RWPE2 (cell line): ENCODE data around the gene SIRPA.

Experiments used
- ATAC-seq: fragments of 200-7000 bp; cut with Tn5 transposase; 3 replicates; pipeline ENCODE4 v1.9.1; 2021; ENCODE audit warnings: low read depth
- DNase-seq: peaks from one replicate; pipeline ENCODE4 v3.0.0-alpha.2; 2020; ENCODE audit warnings: low spot score
- H3K27ac ChIP-seq: fragments of 450-650 bp; 2 replicates; pipeline ENCODE4 v1.5.1; 2017; ENCODE audit warnings: mild to moderate bottlenecking; ENCODE audit not compliant: poor library complexity, severe bottlenecking
- H3K27me3 ChIP-seq: fragments of 250-450 bp; sonication (Bioruptor Pico); 2 replicates; pipeline ENCODE4 v1.5.1; 2021; ENCODE audit warnings: mild to moderate bottlenecking, moderate library complexity; ENCODE audit not compliant: insufficient read depth, poor library complexity, severe bottlenecking
- H3K36me3 ChIP-seq: fragments of 250-450 bp; sonication (Bioruptor Pico); 2 replicates; pipeline ENCODE4 v1.5.1; 2020; ENCODE audit warnings: low read depth, mild to moderate bottlenecking, moderate library complexity
- H3K4me1 ChIP-seq: fragments of 250-450 bp; sonication (Bioruptor Pico); 2 replicates; pipeline ENCODE4 v1.5.1; 2021; ENCODE audit warnings: mild to moderate bottlenecking, moderate library complexity; ENCODE audit not compliant: insufficient read depth, poor library complexity, severe bottlenecking
- H3K4me3 ChIP-seq: fragments of 250-450 bp; sonication (Bioruptor Pico); 2 replicates; pipeline ENCODE4 v1.5.1; 2021; ENCODE audit warnings: mild to moderate bottlenecking, moderate library complexity; ENCODE audit not compliant: severe bottlenecking
- H3K9me3 ChIP-seq: fragments of 250-450 bp; sonication (Bioruptor Pico); 2 replicates; pipeline ENCODE4 v1.5.1; 2021; ENCODE audit warnings: mild to moderate bottlenecking, moderate library complexity; ENCODE audit not compliant: severe bottlenecking
- CTCF ChIP-seq: fragments of 450-650 bp; IDR thresholded peaks from one replicate; pipeline ENCODE4 v1.5.1; 2017; ENCODE audit warnings: mild to moderate bottlenecking, moderate library complexity; ENCODE audit not compliant: poor library complexity, severe bottlenecking

Gene SIRPA

GRCh38 chr20:1894951-1895673 is at the start of gene SIRPA:
Gene SIRPA, plus strand, starts transcription at chr20:1895407. Its CDS starts 41 bp downstream, at chr20:1895448.
- Histone ChIP-seq H3K36me3 (no peaks in the 10 kb centered on the region), H3K4me3 (peak within 1 kb of the TSS; percentile 58), H3K9me3 (no peaks in the 10 kb centered on the region), H3K27ac (peak within 1 kb of the TSS; percentile 62), H3K27me3 (no peaks in the 10 kb centered on the region), H3K4me1 (peaks cover 14% of the 10 kb centered on the region)
- DNase-seq (peak; percentile 64), ATAC-seq (peak; percentile 54)
- no peak for TF ChIP-seq CTCF

GRCh38 chr20:1845701-1846100 is 49.5 kb upstream of the SIRPA start:
- H3K27me3 ChIP-seq = no peaks in the 10 kb centered on the region
- H3K4me3 ChIP-seq = no peak overlapping the region
- H3K9me3 ChIP-seq = no peaks in the 10 kb centered on the region
- TF ChIP-seq CTCF = no peak
- H3K27ac ChIP-seq = no peak overlapping the region
- DNase-seq (no peak), ATAC-seq (no peak)
- H3K36me3 ChIP-seq = no peaks in the 10 kb centered on the region
- H3K4me1 ChIP-seq = peaks cover 14% of the 10 kb centered on the region

- Histone ChIP-seq H3K4me1 (peaks cover 9% of the 10 kb centered on the region), H3K36me3 (no peaks in the 10 kb centered on the region), H3K4me3 (no peak overlapping the region), H3K27me3 (no peaks in the 10 kb centered on the region), H3K27ac (no peak overlapping the region), H3K9me3 (no peaks in the 10 kb centered on the region)
- TF ChIP-seq CTCF = no peak
- DNase-seq (no peak), ATAC-seq (no peak)
These were observed 48.9 kb upstream of the SIRPA start for GRCh38 chr20:1846341-1846740.

- DNase-seq (no peak), ATAC-seq (no peak)
- no peaks in the 10 kb centered on the region for H3K36me3 ChIP-seq
- H3K4me1 ChIP-seq = peaks cover 5% of the 10 kb centered on the region
- H3K27ac ChIP-seq = no peak overlapping the region
- no peak overlapping the region for H3K4me3 ChIP-seq
- no peaks in the 10 kb centered on the region for H3K9me3 ChIP-seq
- no peak for TF ChIP-seq CTCF
- H3K27me3 ChIP-seq = no peaks in the 10 kb centered on the region
These were observed 48.3 kb upstream of the SIRPA start for GRCh38 chr20:1846876-1847275.

GRCh38 chr20:1847780-1848179 is 47.4 kb upstream of the SIRPA start:
- H3K27me3 ChIP-seq = no peaks in the 10 kb centered on the region
- no peaks in the 10 kb centered on the region for H3K9me3 ChIP-seq
- TF ChIP-seq CTCF = no peak
- DNase-seq (no peak), ATAC-seq (no peak)
- no peak overlapping the region for H3K4me3 ChIP-seq
- H3K4me1 ChIP-seq = no peaks in the 10 kb centered on the region
- H3K36me3 ChIP-seq = no peaks in the 10 kb centered on the region
- H3K27ac ChIP-seq = no peak overlapping the region
